Mammary epithelial cell (primary cell): ENCODE results near the gene GOLT1A.

Experiments
- CTCF ChIP-seq, 2 donors: IDR thresholded peaks in 1 of 2; conservative IDR thresholded peaks in 1 of 2; 2 replicates each; pipeline ENCODE4 v1.5.1; 2011 to 2012; ENCODE audit warnings: inconsistent platforms in 2 of 2, low read length in 2 of 2, mild to moderate bottlenecking in 2 of 2, control low read depth in 1 of 2, low read depth in 1 of 2; ENCODE audit not compliant: insufficient read depth in 1 of 2; ENCODE audit errors: extremely low read depth in 1 of 2
- EZH2 ChIP-seq: IDR thresholded peaks from 2 replicates; pipeline ENCODE4 v1.6.1; 2012; ENCODE audit warnings: low read length, inconsistent platforms, borderline replicate concordance

DNA sequence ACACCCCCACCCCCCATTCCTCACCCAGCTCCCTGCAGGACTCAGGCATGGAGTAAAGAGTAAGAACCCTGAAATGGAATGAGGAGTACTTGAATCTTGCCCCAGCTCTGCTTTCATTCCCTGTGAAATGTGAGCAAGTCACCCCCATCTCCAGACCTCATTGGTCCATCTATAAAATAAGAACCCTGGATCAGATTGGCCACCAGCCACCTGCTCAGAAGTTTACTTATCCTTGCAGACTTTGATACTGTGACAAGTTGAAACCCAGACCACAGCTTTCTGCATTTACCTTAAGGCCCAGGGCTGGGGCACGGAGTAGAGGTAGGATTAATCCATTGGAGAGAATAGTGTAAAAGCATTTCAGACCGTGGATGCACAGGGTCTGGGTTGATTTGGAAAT, 19.7 kb downstream of the GOLT1A start:
- TF ChIP-seq EZH2 (no peak), CTCF (conservative IDR thresholded peaks at IDR 0.05 in 1 of 2, IDR thresholded peaks at IDR 0.05 in 1 of 2; ENCODE audit: extremely low read depth in 1 of 2, insufficient read depth in 1 of 2, low read depth in 1 of 2, low read length in 2 of 2) (no peak)
